Activated CD8-positive, alpha-beta memory T cell treated with anti-CD3 and anti-CD28 coated beads, Interleukin-2, amount 10 ng/mL, durations not matched to agents 7 days and 5 days (primary cell): ENCODE results near the gene GRIK1. TPM values are rescaled to one million over a fixed set of nuclear protein-coding genes. Genes with fewer than 3 reads are reported as not detected.

ENCODE experiments used
- ATAC-seq: fragments of 150-1000 bp; cut with Tn5 transposase; one replicate; pipeline ENCODE4 v1.10.0; 2021; ENCODE audit warnings: moderate library complexity
- CTCF ChIA-PET: fragments of 350-600 bp; sonication (Branson Sonifier 250); formaldehyde crosslinking; loops from one replicate; lab custom pipeline; 2021; ENCODE audit warnings: antibody characterized with exemption; lab: Charles Lee
- DNase-seq: peaks from one replicate; pipeline ENCODE4 v3.0.0-alpha.2; 2020
- H3K27ac Mint-ChIP-seq: one replicate; pipeline ENCODE4 v1.8.0; 2021; ENCODE audit warnings: mild to moderate bottlenecking, mixed read lengths
- H3K27me3 Mint-ChIP-seq: one replicate; pipeline ENCODE4 v1.8.0; 2021; ENCODE audit warnings: mixed read lengths
- H3K36me3 Mint-ChIP-seq: one replicate; pipeline ENCODE4 v1.8.0; 2021; ENCODE audit warnings: mild to moderate bottlenecking, mixed read lengths
- H3K4me1 Mint-ChIP-seq: one replicate; pipeline ENCODE4 v1.8.0; 2021; ENCODE audit warnings: mixed read lengths
- H3K4me3 Mint-ChIP-seq: one replicate; pipeline ENCODE4 v1.8.0; 2021; ENCODE audit warnings: mild to moderate bottlenecking, moderate library complexity, mixed read lengths
- H3K9me3 Mint-ChIP-seq: one replicate; pipeline ENCODE4 v1.8.0; 2022; ENCODE audit warnings: low read depth, mixed read lengths
- total RNA-seq, 2 experiments: library from RNA; stranded (reverse); gene quantifications; one replicate each; pipeline ENCODE4 v1.2.3, GENCODE V29; 2021

Gene GRIK1
- total RNA-seq, 2 experiments from 2014 or later, result not detected

- H3K27ac Mint-ChIP-seq, result no peak overlapping the region
- no peak overlapping the region for H3K4me3 Mint-ChIP-seq
- H3K27me3 Mint-ChIP-seq, result no peaks in the 10 kb centered on the region
- H3K36me3 Mint-ChIP-seq, result no peaks in the 10 kb centered on the region
- no peaks in the 10 kb centered on the region for H3K9me3 Mint-ChIP-seq
- ATAC-seq (no peak), DNase-seq (no peak)
- H3K4me1 Mint-ChIP-seq, result no peaks in the 10 kb centered on the region
- CTCF ChIA-PET, result no interaction called here
Measured at GRCh38 chr21:29843804-29844203, 96.0 kb downstream of the GRIK1 start.

- DNase-seq (no peak), ATAC-seq (no peak)
- Mint-ChIP-seq H3K9me3 (peaks cover 7% of the 10 kb centered on the region), H3K27me3 (no peaks in the 10 kb centered on the region), H3K27ac (no peak overlapping the region), H3K36me3 (no peaks in the 10 kb centered on the region), H3K4me1 (no peaks in the 10 kb centered on the region), H3K4me3 (no peak overlapping the region)
- CTCF ChIA-PET, result no interaction called here
Measured at GRCh38 chr21:29834617-29835016, 105.2 kb downstream of the GRIK1 start.

GRCh38 chr21:29832217-29832616 is 107.6 kb downstream of the GRIK1 start:
- CTCF ChIA-PET, result no interaction called here

GRCh38 chr21:29829564-29830275 is 110.1 kb downstream of the GRIK1 start:
- CTCF ChIA-PET, result no interaction called here
- H3K27ac Mint-ChIP-seq, result no peak overlapping the region
- no peak overlapping the region for H3K4me3 Mint-ChIP-seq
- no peaks in the 10 kb centered on the region for H3K36me3 Mint-ChIP-seq
- DNase-seq (no peak), ATAC-seq (no peak)
- H3K27me3 Mint-ChIP-seq, result no peaks in the 10 kb centered on the region
- no peaks in the 10 kb centered on the region for H3K4me1 Mint-ChIP-seq
- peaks cover 7% of the 10 kb centered on the region for H3K9me3 Mint-ChIP-seq

More at GRCh38 chr21:29832217-29832616, 107.6 kb downstream of the GRIK1 start:
- no peak for DNase-seq
- ATAC-seq, result no peak
- Mint-ChIP-seq H3K36me3 (no peaks in the 10 kb centered on the region), H3K27ac (no peak overlapping the region), H3K4me1 (no peaks in the 10 kb centered on the region), H3K4me3 (no peak overlapping the region), H3K27me3 (no peaks in the 10 kb centered on the region), H3K9me3 (peaks cover 7% of the 10 kb centered on the region)

- no peaks in the 10 kb centered on the region for H3K27me3 Mint-ChIP-seq
- CTCF ChIA-PET, result no interaction called here
- H3K4me1 Mint-ChIP-seq, result no peaks in the 10 kb centered on the region
- no peaks in the 10 kb centered on the region for H3K36me3 Mint-ChIP-seq
- no peak overlapping the region for H3K4me3 Mint-ChIP-seq
- H3K9me3 Mint-ChIP-seq, result peaks cover 7% of the 10 kb centered on the region
- H3K27ac Mint-ChIP-seq, result no peak overlapping the region
- ATAC-seq, result no peak
- no peak for DNase-seq
Measured at GRCh38 chr21:29827647-29828046, 112.1 kb downstream of the GRIK1 start.

- ATAC-seq (no peak), DNase-seq (no peak)
- Mint-ChIP-seq H3K4me3 (no peak overlapping the region), H3K9me3 (peaks cover 7% of the 10 kb centered on the region), H3K27ac (no peak overlapping the region), H3K36me3 (no peaks in the 10 kb centered on the region), H3K4me1 (no peaks in the 10 kb centered on the region), H3K27me3 (no peaks in the 10 kb centered on the region)
- CTCF ChIA-PET, result no interaction called here
Measured at GRCh38 chr21:29827236-29827635, 112.6 kb downstream of the GRIK1 start.

- Mint-ChIP-seq H3K4me1 (no peaks in the 10 kb centered on the region), H3K4me3 (no peak overlapping the region), H3K27me3 (no peaks in the 10 kb centered on the region), H3K27ac (no peak overlapping the region), H3K36me3 (no peaks in the 10 kb centered on the region), H3K9me3 (peaks cover 2% of the 10 kb centered on the region)
- CTCF ChIA-PET, result no interaction called here
- DNase-seq (no peak), ATAC-seq (no peak)
Measured at GRCh38 chr21:29826386-29826785, 113.4 kb downstream of the GRIK1 start.

- Mint-ChIP-seq H3K9me3 (no peaks in the 10 kb centered on the region), H3K4me1 (no peaks in the 10 kb centered on the region), H3K27me3 (no peaks in the 10 kb centered on the region), H3K27ac (no peak overlapping the region), H3K4me3 (no peak overlapping the region), H3K36me3 (no peaks in the 10 kb centered on the region)
- DNase-seq (no peak), ATAC-seq (no peak)
- CTCF ChIA-PET, result no interaction called here
Measured at GRCh38 chr21:29825936-29826335, 113.9 kb downstream of the GRIK1 start.

GRCh38 chr21:29825345-29825744 is 114.5 kb downstream of the GRIK1 start:
- Mint-ChIP-seq H3K27ac (no peak overlapping the region), H3K36me3 (no peaks in the 10 kb centered on the region), H3K4me3 (no peak overlapping the region), H3K4me1 (no peaks in the 10 kb centered on the region), H3K9me3 (no peaks in the 10 kb centered on the region), H3K27me3 (no peaks in the 10 kb centered on the region)
- no peak for DNase-seq
- ATAC-seq, result no peak
- CTCF ChIA-PET, result no interaction called here

- ATAC-seq, result no peak
- H3K4me1 Mint-ChIP-seq, result no peaks in the 10 kb centered on the region
- H3K36me3 Mint-ChIP-seq, result no peaks in the 10 kb centered on the region
- no peaks in the 10 kb centered on the region for H3K27me3 Mint-ChIP-seq
- no peak overlapping the region for H3K27ac Mint-ChIP-seq
- H3K4me3 Mint-ChIP-seq, result no peak overlapping the region
- CTCF ChIA-PET, result no interaction called here
- H3K9me3 Mint-ChIP-seq, result no peaks in the 10 kb centered on the region
- DNase-seq, result no peak
Measured at GRCh38 chr21:29822064-29822463, 117.7 kb downstream of the GRIK1 start.

GRCh38 chr21:29821230-29821629 is 118.6 kb downstream of the GRIK1 start:
- Mint-ChIP-seq H3K4me3 (no peak overlapping the region), H3K9me3 (no peaks in the 10 kb centered on the region), H3K27me3 (no peaks in the 10 kb centered on the region), H3K27ac (no peak overlapping the region), H3K4me1 (no peaks in the 10 kb centered on the region), H3K36me3 (no peaks in the 10 kb centered on the region)
- DNase-seq (no peak), ATAC-seq (no peak)
- CTCF ChIA-PET, result no interaction called here

GRCh38 chr21:29819675-29820326 is 120.0 kb downstream of the GRIK1 start:
- Mint-ChIP-seq H3K9me3 (no peaks in the 10 kb centered on the region), H3K4me1 (no peaks in the 10 kb centered on the region), H3K4me3 (no peak overlapping the region), H3K27me3 (no peaks in the 10 kb centered on the region), H3K36me3 (no peaks in the 10 kb centered on the region), H3K27ac (no peak overlapping the region)
- ATAC-seq (no peak), DNase-seq (no peak)
- CTCF ChIA-PET, result no interaction called here

- H3K4me3 Mint-ChIP-seq, result no peak overlapping the region
- DNase-seq (no peak), ATAC-seq (no peak)
- H3K27me3 Mint-ChIP-seq, result no peaks in the 10 kb centered on the region
- H3K9me3 Mint-ChIP-seq, result no peaks in the 10 kb centered on the region
- CTCF ChIA-PET, result no interaction called here
- H3K36me3 Mint-ChIP-seq, result no peaks in the 10 kb centered on the region
- H3K4me1 Mint-ChIP-seq, result no peaks in the 10 kb centered on the region
- no peak overlapping the region for H3K27ac Mint-ChIP-seq
Measured at GRCh38 chr21:29818383-29818921, 121.3 kb downstream of the GRIK1 start.

GRCh38 chr21:29817450-29817849 is 122.3 kb downstream of the GRIK1 start:
- H3K9me3 Mint-ChIP-seq, result no peaks in the 10 kb centered on the region
- no peaks in the 10 kb centered on the region for H3K27me3 Mint-ChIP-seq
- DNase-seq, result no peak
- H3K36me3 Mint-ChIP-seq, result no peaks in the 10 kb centered on the region
- H3K4me1 Mint-ChIP-seq, result no peaks in the 10 kb centered on the region
- no peak overlapping the region for H3K4me3 Mint-ChIP-seq
- CTCF ChIA-PET, result no interaction called here
- no peak for ATAC-seq
- H3K27ac Mint-ChIP-seq, result no peak overlapping the region
